Activated naive CD4-positive, alpha-beta T cell treated with Interleukin-2 at 50 U/mL for 16 hours (primary cell): ENCODE data around the gene CNDP2.

Source experiments
- DNase-seq: peaks from one replicate; pipeline ENCODE4 v3.0.0-alpha.2; 2020

The CNDP2 gene

GRCh38 chr18:74495581-74496507 lies at the start of gene CNDP2:
TSS of gene CNDP2 (plus strand) at chr18:74496363. CDS start at chr18:74499974, 3,611 bp downstream.
- DNase-seq: peak; percentile 99

DNA sequence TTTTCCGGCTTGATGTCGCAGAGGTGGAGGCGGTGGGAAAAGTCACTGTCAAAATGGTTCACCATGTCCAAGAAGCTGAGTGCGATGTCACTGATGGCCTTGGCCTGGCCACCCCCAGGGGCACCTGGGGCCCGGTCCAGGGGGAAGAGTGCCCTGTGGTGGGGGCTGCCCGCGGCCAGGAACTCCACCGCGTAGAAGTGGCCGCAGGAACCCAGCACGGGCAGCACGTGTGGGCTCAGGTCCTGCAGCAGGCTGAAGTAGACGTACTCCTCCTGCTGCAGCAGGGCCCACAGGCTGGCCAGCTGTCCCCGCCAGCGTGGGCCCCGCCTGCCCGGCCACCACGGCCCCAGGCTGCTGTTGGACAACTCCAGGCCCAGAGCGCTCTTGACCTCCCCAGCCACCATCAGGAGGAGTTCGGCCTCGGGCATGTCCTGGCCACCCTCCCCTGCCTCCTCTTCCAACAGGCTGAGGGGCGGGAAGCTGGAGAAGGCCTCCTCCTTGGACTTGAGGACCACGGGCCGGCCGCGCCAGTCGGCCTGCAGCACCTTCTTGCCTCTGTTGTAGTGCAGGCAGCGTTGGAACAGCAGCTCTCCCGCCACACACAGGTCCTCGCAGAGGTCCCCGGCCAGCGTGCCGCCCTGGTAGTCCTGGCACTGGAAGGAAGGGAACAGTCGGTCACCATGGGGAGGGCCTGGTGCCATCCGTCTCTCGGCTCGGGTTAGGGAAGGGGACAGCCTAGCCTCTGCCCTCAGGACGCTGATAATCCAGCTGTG lies 49.3 kb upstream of the CNDP2 start:
- DNase-seq: no peak

DNA sequence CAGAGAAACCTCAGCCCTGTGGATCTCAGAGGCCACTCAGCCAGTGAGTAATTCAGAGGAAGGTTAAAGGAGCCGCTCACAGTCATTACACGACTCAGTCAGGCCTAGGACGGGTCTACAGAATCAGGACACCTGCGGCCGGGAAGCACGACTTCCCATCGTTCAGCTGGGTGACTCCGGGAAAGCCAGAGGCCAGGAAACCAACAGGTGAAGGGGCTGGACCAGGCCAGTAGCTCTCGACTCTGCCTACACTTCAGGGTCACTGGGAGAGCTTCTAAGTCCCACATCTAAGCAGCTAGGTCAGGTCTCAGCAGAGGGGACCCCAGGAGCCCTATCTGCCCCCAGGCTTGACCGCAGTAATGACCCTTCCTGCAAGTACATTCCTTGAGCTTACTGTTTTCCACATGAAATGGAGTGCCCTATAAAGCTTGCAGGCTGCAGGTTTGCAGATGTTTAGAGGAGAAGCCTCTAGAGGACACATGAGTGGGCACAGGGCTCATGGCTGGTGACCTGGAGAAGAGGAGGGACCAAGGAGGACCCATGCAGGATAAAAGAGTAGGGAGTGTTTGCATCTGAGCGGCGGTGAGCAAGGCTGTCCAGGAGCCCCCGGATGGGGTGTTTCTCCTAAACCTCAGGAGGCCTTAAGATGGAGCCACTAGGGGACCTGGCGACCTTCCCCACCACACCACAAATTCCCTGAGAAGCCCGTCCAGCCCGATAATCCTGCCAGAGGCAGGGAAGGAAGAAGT lies 48.6 kb upstream of the CNDP2 start:
- no peak for DNase-seq

DNA sequence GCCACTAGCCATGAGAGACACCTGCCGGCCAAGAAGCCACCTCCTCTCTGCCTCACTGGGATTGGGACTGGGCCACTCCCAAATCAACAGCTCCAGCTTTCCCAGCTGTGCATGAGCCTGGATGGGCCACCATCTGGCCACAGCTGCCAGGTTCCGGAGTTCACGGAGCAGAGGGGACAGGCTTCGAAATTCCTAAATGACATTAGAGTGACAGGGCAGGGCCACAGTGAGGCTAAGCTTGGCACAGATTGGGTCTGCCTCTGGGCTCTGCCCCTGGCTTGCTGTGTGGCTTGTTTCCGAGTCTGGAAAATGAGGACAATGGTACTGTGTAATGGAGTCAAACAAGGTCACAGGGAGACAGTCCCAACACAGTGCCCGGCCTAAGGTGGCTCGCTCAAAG lies 45.5 kb upstream of the CNDP2 start:
- no peak for DNase-seq

- DNase-seq: no peak
These were observed 45.0 kb upstream of the CNDP2 start for GRCh38 chr18:74451148-74451547.

DNA sequence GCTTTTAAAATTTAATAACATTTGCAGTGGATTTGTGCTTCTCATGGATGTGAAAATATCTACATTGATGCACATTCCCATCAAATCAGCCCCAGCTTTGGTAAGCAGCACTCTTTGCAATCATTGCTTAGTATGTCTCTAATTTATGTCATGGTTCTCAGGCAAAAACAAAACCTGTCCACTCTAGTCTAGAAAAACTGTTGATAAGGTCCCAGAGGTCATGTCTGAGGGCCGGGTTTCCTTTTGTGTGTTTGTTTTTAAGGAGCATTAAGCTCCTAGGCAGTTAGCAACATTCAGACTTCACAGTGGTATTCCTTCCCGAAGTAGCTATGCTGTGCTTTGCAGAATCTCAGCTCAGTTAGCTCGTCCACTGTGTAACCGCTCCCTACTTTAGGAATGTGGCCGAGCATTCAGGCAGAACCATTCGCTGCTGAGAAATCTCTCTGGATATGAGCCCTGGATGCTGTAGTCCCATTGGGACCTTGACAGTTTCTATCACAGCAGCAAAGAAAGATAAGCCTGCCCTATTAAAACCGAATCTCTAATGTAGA lies 43.1 kb upstream of the CNDP2 start:
- DNase-seq: no peak

GRCh38 chr18:74453642-74454198 lies 42.4 kb upstream of the CNDP2 start:
- DNase-seq: no peak

DNA sequence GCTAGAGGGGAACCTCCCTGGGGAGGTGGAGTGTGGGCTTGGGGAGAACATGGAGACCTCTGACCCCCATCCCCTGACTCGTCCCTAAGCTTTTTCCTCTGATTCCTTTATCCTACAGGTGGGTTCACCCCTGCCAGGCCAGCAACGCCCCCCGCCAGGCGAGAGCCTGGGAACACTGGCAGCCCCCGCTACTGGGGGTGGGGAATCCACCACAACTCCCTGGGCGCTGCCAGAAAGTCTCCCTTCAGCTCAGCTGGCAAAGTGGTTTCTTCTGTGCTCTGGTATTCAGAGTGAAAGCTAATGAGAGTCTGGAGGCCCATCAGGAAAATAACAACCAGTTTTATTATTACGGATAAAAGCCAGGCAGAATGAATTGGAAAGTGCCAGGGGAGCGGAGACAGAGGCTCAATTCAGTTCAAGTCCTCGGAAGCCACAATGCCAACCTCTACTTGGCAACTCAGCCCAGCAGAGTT lies 41.8 kb upstream of the CNDP2 start:
- DNase-seq: no peak

- DNase-seq: no peak
These were observed 40.8 kb upstream of the CNDP2 start for GRCh38 chr18:74455386-74455785.

GRCh38 chr18:74456017-74456348 lies 40.2 kb upstream of the CNDP2 start:
- no peak for DNase-seq

DNA sequence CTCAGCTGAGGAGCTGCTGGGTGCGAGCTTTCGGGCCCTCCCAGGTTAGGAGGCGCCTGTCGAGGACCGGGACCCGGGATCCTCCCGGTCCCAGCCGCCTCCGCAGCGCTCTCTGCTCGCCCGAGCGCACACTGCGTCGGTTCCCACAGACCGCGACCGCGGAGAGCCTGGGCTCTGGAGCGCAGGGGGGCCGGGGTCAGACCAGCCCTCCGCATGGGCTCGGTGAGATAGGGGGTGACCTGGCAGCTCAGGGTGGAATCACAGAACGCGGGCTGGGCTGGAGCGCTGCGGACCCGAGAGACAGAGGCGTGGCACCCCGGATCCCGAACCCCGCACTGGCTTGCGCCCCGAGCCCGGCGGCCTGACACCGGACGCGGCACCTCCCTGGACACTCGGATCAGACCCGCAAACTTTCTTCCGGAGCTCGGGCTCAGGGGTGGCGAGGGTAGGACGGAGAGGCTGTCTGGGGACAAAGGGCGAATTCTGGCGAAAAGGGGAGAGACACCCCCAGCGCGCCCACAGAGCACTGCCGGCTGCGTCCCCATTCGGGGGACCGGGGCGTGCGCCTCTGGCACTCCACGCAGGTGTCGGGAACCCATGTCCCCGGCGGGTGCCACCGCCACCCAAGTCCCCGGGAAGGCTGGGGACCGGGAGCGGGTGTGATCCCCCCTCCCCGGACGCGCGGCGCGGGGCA lies 39.7 kb upstream of the CNDP2 start:
- no peak for DNase-seq

DNA sequence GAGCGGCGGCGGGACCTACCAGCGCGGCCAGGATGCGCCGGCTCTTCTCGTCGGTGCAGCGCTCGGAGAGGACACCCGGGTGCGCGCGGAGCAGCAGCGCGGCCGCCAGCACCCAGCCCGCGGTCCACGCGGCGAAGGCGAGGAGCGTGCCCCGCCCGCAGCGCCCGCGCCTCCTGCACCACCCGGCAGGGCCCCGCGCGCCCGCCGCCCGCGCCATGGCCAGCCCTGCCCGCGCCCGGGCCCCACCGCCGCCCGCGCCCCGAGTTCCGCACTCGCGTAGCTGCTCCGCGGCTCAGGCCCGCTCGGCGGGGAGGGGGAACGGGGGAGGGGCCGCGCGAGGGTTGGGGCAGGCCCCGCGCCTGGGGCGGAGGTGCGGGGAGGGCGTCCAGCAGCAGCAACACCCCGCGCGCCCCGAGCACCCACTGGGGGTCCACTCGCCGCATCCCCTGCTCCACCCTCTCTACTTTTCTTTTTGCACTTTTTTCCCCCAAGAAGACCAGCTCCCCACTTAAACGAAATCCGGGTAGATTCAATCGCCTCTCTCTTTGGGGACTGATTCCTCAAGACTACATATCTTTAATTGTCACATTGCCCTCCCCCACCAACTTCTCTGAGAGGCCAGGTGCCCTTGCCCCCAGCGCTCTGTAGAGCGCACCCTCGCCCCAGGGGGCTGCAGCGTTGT lies 39.0 kb upstream of the CNDP2 start, which contains the start of gene DIPK1C:
DIPK1C (minus strand) TSS at position 266 of the 682 bp plus-strand sequence; CDS start at position 217, 49 bp downstream.
- DNase-seq: no peak

DNA sequence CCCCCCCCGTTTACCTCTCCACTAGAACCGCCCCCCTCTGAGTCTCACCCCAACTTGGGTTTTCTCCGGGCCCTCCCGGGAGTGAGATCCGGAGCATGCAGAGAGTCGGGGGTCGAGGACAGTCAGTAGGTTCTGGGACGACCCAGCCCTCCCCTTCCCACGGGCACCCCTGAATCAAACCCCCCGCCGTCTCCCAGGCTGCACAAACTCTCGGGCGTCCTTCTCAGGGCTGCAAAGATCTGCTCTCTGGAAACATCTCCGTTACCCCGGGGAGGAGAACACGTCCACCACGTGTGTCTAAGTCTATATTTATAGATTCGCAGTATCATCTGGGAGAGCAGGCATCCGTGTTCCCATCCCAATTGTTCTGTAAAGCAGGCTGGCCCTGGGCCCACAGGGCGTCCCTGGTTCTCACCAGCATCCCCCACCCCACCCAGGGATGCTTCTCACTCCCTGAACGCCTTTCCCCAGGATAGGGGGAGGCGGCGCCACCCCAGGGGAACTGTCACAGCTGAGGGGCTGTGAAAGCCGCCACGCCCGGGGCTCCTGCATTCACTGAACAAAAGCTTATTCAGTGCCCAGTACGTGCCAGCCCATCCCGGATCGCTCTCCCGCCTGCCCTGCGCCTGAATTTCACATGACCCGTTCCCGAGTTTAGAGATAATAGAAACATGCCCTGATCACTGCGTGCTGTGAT lies 38.3 kb upstream of the CNDP2 start:
- DNase-seq: no peak

- no peak for DNase-seq
These were observed 36.3 kb upstream of the CNDP2 start for GRCh38 chr18:74459889-74460288.

DNA sequence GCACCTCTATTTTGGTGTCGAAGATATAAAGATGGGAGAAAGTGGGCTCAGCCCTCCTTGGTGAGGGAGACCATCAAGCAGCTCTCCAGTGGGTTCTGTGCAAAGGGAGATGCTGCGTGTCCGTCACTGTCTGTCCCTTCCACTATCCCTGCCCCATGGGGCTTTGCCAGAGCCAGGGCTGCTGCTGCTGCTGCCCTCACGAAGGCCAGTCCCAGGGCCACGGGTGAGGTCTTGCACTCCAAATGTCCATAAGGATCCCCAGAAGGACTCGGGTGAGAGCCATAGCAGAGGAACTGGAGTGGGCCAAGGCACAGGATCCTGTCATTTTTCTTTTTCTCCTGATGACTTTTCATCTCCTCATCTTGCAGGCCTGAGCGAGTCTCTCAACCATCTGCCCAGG lies 35.3 kb upstream of the CNDP2 start:
- no peak for DNase-seq

- no peak for DNase-seq
These were observed 32.9 kb upstream of the CNDP2 start for GRCh38 chr18:74463254-74463653.

DNA sequence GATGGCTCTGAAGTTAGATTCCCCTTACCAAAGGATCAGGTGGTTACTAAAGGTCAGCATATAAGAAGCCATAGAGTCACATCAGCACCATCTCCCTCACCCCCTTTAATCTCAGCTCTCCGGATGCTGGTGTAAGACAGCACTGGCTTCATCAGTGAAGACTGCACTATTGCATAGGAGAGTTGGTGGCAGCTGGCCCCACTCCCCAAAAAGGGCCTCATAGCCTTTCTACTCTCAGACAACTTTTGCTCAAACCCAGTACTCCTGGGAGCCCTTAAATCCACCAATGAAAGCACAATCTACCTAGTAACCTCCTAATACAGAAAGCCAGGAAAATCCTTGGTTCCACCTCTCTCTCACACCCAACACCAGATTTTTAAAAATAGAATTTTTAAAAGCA lies 32.2 kb upstream of the CNDP2 start:
- no peak for DNase-seq

GRCh38 chr18:74465775-74466174 lies 30.4 kb upstream of the CNDP2 start:
- DNase-seq: no peak

- no peak for DNase-seq
These were observed 27.6 kb upstream of the CNDP2 start for GRCh38 chr18:74468547-74469061.

DNA sequence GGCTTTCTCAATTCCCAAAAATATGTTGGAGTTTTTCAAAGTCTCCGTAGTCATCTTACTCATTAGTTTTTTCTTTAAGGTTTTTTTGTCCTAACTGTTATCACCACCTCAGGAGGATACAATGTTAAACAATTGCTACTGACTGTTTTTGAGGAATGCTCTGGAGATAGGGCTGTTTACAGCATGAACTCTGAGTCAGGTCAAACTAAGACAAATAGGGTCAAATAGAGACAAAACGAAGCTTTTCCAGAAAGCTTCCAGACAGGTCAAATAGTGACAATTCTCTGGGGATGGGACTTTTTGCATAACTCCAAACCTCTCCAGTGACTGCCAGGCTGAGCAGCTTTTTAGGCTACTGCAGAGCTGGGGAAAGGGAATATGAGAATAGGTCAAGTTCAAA lies 23.9 kb upstream of the CNDP2 start:
- no peak for DNase-seq
